Activated CD4-positive, alpha-beta T cell treated with anti-CD3 and anti-CD28 coated beads, Interleukin-10, Interleukin-2, amounts not matched to agents 100 ng/mL and 50 ng/mL, durations not matched to agents 16 hours and 8 hours (primary cell): ENCODE data around the gene TOP3B.

Source experiments
- DNase-seq: peaks from one replicate; pipeline ENCODE4 v3.0.0-alpha.2; 2020

TOP3B gene

GRCh38 chr22:21960200-21961126, 22.1 kb downstream of the TOP3B start:
- DNase-seq, result no peak

- no peak for DNase-seq
Observed at GRCh38 chr22:21959274-21960074, 23.1 kb downstream of the TOP3B start.

- no peak for DNase-seq
Observed at GRCh38 chr22:21958360-21959273, 24.0 kb downstream of the TOP3B start.

- DNase-seq, result peak; percentile 92
Observed at GRCh38 chr22:21952586-21953571, 29.7 kb downstream of the TOP3B start, which contains the start of gene PPM1F. PPM1F (minus strand) TSS chr22:21952848; CDS start chr22:21946048, 6,800 bp downstream.

GRCh38 chr22:21951931-21952465, 30.6 kb downstream of the TOP3B start:
- peak; percentile 24 for DNase-seq

- no peak for DNase-seq
Observed at GRCh38 chr22:21951062-21951461, 31.5 kb downstream of the TOP3B start.

- no peak for DNase-seq
Observed at GRCh38 chr22:21949948-21950347, 32.6 kb downstream of the TOP3B start.

GRCh38 chr22:21949569-21949918, 33.0 kb downstream of the TOP3B start:
- DNase-seq, result no peak

- no peak for DNase-seq
Observed at GRCh38 chr22:21948824-21949568, 33.6 kb downstream of the TOP3B start.

GRCh38 chr22:21948390-21948789, 34.2 kb downstream of the TOP3B start:
- no peak for DNase-seq

GRCh38 chr22:21947040-21948014, 35.3 kb downstream of the TOP3B start:
- no peak for DNase-seq

GRCh38 chr22:21946262-21946925, 36.2 kb downstream of the TOP3B start:
- DNase-seq, result no peak

- no peak for DNase-seq
Observed at GRCh38 chr22:21945453-21946261, 36.9 kb downstream of the TOP3B start.

- DNase-seq, result no peak
Observed at GRCh38 chr22:21944871-21945270, 37.7 kb downstream of the TOP3B start.

GRCh38 chr22:21943571-21944448, 38.8 kb downstream of the TOP3B start:
- no peak for DNase-seq
